SH-SY5Y (cell line): Measurements from ENCODE around the gene EMSY.

Source experiments
- GATA2 ChIP-seq: IDR thresholded peaks from 2 replicates; pipeline ENCODE4 v1.6.1; 2011; ENCODE audit warnings: mild to moderate bottlenecking, low read depth, low read length
- GATA3 ChIP-seq: IDR thresholded peaks from 2 replicates; pipeline ENCODE4 v1.6.1; 2011; ENCODE audit warnings: low read depth, mild to moderate bottlenecking, low read length, moderate library complexity

Gene EMSY

DNA sequence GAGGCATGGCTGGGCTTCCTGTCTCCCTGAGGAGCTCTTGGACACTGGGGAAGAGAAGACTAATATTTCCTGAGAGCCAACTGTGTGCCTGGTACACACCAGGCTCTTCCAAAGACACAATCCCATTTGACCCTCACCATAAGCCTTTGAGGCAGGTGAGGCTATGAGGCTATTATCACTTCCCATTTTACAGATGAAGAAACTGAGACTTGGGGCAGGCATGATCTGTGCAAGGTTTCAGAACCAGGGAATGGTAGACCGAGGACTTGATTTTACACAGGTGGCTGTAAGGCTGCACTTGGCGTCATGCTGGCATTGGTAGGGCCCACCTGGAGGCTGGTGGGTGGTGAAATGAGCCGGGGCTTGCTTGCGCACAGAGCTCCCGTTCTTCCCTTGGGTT, 134.9 kb downstream of the EMSY start:
- no peak for TF ChIP-seq GATA3

- TF ChIP-seq GATA2 (no peak), GATA3 (no peak)
Measured at GRCh38 chr11:76587820-76588454, 143.1 kb downstream of the EMSY start.

DNA sequence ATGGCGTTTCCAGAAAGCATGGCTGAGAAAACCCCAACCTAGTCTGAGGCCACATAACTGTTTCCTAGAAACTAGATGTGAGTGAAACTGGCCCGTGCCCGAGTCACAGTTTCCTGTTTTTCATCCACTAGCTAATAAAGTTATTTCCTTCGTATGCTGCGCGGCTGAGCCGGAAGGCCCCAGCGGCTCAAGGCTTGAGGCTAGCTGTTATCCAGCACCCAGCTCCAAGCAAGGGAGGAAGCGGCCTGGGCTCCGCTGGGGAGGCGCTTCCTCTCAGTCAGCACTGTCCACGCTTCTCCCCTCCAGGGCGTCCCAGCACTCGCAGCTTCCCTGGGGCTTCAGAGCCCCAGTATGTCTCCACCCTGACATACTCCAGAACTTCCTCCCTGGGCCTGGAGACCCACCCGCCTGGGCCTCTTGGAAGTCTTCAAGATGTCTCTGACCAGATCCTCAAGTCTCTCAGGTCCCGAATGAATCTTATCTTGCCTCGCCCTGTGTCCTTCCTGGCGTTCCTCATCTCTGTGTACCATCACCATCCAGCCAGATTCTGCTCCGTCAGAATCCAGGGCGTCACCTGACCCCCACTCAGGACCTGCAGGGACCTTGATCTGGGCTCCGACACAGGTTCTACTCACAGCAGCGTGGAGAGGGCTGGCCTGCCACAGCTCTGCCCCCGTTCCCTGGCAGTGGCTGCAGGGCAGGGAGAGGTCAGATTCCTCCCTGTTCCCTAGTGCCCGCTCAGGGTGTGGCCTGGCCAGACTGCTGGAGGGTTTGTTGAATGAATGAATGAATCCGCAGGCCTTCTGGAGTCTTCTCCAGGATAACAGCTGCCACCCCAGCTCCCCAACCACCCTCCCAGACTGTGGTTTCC, 143.9 kb downstream of the EMSY start:
- no peak for TF ChIP-seq GATA3
- no peak for TF ChIP-seq GATA2

GRCh38 chr11:76589477-76589876, 144.7 kb downstream of the EMSY start:
- no peak for TF ChIP-seq GATA2
- no peak for TF ChIP-seq GATA3

GRCh38 chr11:76589964-76590950, 145.4 kb downstream of the EMSY start:
- no peak for TF ChIP-seq GATA2
- no peak for TF ChIP-seq GATA3

- TF ChIP-seq GATA3: no peak
Measured at GRCh38 chr11:76591416-76591815, 146.6 kb downstream of the EMSY start.

- TF ChIP-seq GATA2 (no peak), GATA3 (no peak)
Measured at GRCh38 chr11:76592025-76592914, 147.5 kb downstream of the EMSY start.

DNA sequence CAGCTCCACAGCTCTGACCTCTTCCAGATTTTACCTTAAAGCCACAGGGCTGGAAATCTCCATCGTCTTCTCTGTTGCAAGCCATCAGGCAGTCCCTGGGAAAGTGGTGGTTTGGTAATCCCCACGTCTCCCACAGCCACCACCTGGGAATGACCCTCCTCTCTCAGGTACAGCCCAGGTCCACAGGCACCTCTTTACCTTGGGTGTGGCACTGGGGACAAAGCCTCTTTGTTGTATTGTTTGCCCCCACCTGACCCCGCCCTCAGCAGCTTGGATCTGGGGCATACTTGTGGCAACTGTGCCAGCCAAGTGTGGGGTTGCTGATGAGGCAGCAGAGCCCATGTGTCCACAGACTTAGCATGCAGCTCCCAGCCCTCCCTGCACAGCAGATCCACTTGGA, 148.1 kb downstream of the EMSY start:
- TF ChIP-seq GATA3: no peak
- no peak for TF ChIP-seq GATA2

DNA sequence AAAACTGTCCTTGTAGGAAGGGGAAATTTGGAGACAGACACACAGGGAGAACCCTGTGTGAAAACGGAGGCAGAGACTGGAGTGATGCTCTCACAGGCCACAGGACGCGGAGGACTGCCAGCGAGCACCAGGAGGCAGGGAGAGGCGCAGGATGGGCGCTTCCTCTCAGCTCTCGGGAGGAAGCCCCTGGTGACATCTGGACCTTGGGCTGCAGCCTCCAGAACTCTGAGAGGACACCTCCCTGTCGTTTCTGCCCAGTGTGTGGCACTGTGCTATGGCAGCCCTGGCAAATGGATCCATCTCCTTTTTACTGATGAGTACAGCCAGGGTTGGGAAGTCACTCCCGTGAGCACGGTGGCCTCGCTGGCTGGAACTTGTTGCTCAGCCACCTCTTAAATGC, 151.8 kb downstream of the EMSY start:
- TF ChIP-seq GATA2 (no peak), GATA3 (no peak)

- no peak for TF ChIP-seq GATA3
- no peak for TF ChIP-seq GATA2
Measured at GRCh38 chr11:76597533-76598425, 153.0 kb downstream of the EMSY start.

- TF ChIP-seq GATA2 (no peak), GATA3 (no peak)
Measured at GRCh38 chr11:76598426-76598839, 153.6 kb downstream of the EMSY start.

DNA sequence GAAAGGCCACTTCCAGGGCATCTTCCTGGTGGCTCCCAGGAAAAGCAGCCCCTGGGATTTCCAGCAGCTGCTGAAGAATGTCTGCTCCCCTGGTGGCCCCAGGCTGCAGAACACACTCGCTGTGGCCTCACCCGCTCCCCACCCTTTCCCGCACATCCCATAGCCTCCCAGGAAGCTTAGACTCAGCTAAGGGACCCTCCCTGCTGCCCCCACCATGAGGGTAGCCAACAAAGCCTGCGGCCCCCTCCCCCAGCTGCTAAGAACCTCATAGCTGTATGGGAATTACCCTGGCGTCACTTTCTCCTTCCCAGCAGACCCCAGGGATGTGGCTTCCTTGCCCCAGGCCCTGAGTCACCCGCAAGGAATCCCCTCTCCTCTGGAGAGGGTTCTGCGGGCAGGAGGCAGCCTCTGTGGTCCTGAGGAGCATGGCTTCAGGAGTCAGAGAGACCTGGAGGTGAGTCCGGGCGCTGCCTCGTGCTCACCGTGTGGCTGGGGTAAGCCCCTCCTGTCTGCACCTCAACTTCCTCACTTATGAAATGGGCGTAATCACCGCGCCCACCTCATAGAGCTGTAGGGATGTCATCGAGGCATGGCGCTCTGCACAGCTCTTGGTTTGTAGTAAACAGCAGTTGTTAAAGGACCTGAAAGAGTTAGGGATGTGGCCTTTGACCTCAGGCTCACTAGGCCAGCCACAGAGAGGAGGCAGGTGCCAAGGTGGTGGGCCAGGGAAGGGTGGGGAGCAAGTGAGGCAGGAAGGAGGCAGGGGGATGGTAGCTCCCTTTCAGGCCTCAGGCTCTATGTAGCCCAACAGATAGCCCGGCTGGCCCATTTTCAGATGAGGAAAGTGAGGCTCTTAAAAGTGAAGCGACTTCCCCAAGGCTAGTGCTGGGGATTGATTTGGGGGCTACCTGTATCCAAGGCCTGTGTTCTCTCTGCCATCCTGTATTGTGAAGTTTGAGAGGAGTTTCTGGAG, 154.5 kb downstream of the EMSY start:
- TF ChIP-seq GATA3 (no peak), GATA2 (no peak)
